ENCODE data around the gene RABGGTA. TPM values are rescaled to one million over a fixed set of nuclear protein-coding genes. Genes with fewer than 3 reads are reported as not detected.
"Not testable (repeated sequence)": the region's sequence is repeated elsewhere in the genome, so short reads cannot be mapped to it uniquely, and the experiment has no call there.

RABGGTA gene
- total RNA-seq, 1 donor from 2014 or later: 55.3 TPM

DNA sequence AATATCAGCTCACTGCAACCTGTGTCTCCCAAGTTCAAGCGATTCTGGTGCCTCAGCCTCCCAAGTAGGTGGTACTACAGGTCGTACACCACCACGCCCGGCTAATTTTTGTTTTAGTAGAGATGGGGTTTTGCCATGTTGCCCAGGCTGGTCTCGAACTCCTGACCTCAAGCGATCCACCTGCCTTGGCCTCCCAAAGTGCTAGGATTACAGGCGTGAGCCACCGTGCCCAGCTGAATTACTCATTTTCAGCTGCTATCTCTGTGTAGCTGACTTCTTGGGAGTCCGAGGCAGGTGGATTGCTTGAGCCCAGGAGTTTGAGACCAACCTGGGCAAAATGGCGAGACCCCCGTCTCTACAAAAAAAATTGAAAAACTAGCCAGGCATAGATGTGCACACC is 26.0 kb downstream of the RABGGTA start:
- intact Hi-C loops (cut with micrococcal nuclease): not testable (repeated sequence)

- intact Hi-C loops (cut with micrococcal nuclease): loop anchor here (1.0 to 5.0 kb wide), 3 partner anchors 54 to 774 kb away; partner anchors contain the start of gene NGDN
Observed at GRCh38 chr14:24243336-24243836, 28.0 kb downstream of the RABGGTA start.

DNA sequence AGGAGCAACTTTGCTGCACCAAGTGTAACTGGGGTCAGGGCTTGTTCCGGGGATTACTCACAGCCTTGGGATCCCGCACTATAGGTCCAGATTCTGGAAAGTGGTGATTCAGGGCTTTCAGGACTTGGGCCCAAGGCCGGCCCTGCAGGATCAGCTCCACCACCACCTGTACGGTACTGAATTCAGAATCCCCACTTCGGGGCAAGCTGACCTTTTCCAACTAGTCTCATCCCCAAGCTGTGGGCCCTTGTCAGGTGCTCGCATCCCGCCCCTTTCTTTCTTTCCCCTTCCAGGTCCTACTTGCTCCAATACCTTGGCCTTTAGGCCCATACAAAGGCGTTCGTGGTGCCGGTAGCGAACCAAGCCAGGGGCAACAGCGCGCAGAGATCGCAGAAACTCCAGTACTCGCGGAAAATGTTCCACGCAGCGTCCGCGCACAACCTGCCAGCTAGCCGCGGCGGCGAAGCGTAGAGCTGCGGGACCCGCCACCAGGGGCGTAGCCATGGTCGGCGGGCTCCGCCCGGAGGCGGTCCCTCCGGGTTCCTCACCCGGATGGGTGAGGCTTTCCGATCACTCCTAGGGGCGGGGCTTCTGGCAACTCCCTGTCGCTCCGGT is 29.5 kb downstream of the RABGGTA start:
- intact Hi-C loops (cut with micrococcal nuclease): loop anchor here (1.0 to 5.0 kb wide), 15 partner anchors 10 to 430 kb away; partner anchors contain the start of genes DCAF11, EMC9, GMPR2 and IPO4

- intact Hi-C loops (cut with micrococcal nuclease): loop anchor here (5.0 kb wide), 1 partner anchor 432 kb away; no protein-coding TSS in a partner anchor
Observed at GRCh38 chr14:24240110-24240918, 31.1 kb downstream of the RABGGTA start.

DNA sequence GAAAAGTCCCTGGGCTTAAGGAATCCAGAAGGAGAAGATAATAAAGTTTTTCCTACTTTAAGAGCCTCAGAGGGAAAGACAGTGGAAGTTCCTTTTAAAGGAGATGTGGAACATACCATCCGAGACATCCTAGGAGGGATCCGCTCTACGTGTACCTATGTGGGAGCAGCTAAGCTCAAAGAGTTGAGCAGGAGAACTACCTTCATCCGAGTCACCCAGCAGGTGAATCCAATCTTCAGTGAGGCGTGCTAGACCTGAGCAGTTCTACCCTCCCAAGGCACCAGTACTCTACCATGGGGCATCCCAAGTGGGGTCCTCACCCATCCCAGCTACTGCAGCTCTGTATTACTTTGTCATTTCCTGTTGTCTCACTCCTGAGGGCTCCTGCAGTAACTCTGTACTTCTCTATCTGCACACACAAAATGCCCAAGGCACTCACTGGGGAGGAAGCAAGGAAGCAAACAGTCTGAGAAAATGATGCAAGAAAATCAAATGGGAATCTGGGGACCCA is 32.8 kb downstream of the RABGGTA start:
- intact Hi-C loops (cut with micrococcal nuclease): no loop called here

GRCh38 chr14:24238123-24238522 is 33.3 kb downstream of the RABGGTA start:
- intact Hi-C loops (cut with micrococcal nuclease): no loop called here

GRCh38 chr14:24237463-24237955 is 33.9 kb downstream of the RABGGTA start:
- intact Hi-C loops (cut with micrococcal nuclease): no loop called here

DNA sequence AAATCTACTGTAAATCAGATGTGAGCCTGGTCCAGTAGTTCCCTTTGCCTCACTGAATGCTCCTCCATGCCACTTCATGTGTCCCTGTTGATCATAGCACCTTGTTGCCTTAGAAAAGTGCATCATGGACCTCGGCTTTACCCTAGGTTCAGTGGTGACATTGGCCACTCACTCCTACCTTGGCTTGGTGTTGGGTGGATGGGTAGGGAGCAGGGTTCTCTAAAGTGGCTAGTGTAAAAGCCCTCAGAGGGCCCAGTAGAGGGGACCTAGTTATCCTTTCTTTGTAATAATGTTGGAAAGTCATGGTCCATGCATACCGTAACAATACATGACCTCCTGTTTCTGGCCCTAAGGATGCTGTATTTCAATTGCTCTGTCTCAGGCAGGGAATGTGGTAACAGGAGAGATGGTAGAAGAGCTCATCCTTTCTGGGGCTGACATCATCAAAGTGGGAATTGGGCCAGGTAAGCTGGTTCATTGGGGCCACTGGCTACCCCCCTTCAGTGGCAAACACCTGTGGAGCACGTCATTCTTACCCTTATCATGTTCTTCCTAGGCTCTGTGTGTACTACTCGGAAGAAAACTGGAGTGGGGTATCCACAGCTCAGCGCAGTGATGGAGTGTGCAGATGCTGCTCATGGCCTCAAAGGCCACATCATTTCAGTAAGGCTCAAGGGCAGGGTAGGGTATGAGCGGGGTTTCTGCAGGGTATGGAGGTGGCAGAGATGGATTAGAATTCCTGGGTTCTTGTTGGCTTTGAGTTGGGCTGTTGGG is 34.5 kb downstream of the RABGGTA start:
- intact Hi-C loops (cut with micrococcal nuclease): no loop called here

GRCh38 chr14:24235804-24236688 is 35.4 kb downstream of the RABGGTA start:
- intact Hi-C loops (cut with micrococcal nuclease): no loop called here

DNA sequence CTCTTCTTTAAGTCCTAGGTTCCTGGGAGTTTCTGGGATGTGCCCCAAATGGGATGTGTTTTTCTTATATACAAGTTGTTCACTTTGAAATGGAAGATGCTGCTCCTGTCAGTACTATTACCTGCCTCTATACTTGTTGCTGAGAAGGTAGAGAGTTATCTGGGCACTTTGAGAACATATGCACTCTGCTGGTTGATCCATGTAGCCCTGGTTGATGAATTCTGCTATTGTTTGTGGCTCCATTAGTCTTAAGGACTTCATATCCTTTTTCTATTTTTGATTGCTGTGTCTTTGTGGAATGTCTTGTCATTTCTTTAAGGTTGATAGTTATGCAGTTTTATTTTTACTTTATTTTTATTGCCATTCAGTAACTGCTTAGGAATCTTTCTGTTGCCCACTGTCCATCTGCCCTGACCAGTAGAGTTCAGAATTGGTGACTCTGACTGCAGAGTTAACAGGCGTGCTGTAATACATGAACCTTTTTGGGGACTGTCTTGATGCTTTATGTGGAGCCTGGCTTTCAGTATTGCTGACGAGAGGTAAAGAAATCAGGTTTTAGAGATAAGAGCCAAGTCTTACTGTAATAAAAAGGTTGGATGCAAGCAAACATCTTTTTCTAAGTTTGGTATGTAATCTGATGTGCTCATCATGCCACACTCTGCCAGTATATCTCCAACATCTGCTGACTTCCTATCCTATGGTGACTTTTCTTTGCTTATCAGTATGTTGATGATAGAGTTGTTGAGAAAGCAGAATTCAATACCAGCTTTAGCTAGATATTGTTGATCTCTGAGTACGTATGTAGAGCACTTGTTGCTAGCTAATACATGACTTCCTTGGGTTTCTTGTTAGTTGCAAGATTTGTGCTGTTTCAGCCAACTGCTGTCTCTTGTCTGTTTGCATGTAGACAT is 37.0 kb downstream of the RABGGTA start:
- intact Hi-C loops (cut with micrococcal nuclease): no loop called here

DNA sequence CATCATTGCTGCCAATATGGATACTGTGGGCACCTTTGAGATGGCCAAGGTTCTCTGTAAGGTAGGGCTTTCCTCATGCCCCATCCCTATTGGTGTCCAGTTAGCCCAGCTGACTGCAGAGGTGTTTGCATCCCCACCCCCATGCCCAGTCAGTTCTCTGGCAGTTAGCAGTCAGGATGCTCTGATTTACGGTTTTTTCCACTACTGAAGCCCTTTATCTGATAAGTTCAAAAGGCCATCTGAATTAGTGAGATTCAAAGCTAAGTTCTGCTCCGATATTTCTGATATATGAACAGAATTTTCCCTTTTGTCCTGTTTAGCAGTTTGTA is 37.9 kb downstream of the RABGGTA start:
- intact Hi-C loops (cut with micrococcal nuclease): no loop called here

DNA sequence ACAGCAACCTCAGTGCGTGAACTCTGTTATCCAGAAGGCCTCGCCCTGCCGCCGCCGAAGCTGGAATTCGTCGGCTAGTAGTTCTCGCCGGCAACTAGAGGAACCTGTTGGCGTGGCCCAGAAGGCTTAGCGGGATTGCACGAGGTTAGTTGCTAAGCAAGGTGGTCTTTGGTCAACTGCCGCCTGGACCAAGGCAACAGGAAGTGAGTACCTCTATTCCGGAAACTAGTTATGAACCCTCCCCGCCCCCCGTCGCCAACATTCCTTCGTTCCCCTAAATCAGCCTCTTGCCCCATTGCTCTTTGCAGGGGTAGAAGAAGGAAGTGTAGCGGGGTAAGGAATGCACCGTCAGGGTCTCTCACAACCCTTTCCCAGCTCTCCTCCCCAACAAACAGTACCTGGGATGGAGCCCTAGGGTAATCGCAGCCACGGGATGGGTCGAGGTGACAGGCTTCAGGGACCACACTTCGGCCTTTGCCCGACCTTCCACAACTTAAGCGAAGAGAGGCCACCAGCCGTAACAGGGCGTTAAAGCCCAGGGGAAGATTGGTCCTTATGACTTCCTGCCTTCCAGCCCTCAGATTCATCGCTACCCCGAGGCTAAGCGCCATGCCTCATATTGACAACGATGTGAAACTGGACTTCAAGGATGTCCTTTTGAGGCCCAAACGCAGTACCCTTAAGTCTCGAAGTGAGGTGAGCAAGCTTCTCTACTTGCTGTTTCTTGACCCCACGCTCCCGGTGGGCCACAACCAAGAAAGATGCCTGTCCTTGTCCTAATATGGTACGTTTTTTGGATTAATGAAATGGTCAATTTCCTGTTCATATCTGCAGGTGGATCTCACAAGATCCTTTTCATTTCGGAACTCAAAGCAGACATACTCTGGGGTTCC is 38.5 kb downstream of the RABGGTA start, which contains the start of gene GMPR2:
TSS of gene GMPR2 (plus strand) at position 285 of the 893 bp plus-strand sequence. CDS start at position 610, 325 bp downstream.
- intact Hi-C loops (cut with micrococcal nuclease): loop anchor here (1.0 kb wide), 12 partner anchors 9 to 209 kb away; partner anchors contain the start of genes DCAF11, DHRS1, EMC9 and IPO4

GRCh38 chr14:24232121-24232644 is 39.2 kb downstream of the RABGGTA start, which contains the start of gene NEDD8:
Gene NEDD8 (minus strand): TSS chr14:24232367. CDS start chr14:24232267, 100 bp downstream.
- intact Hi-C loops (cut with micrococcal nuclease): loop anchor here (1.0 kb wide), 12 partner anchors 10 to 210 kb away; partner anchors contain the start of genes DCAF11, DHRS1, EMC9 and IPO4

DNA sequence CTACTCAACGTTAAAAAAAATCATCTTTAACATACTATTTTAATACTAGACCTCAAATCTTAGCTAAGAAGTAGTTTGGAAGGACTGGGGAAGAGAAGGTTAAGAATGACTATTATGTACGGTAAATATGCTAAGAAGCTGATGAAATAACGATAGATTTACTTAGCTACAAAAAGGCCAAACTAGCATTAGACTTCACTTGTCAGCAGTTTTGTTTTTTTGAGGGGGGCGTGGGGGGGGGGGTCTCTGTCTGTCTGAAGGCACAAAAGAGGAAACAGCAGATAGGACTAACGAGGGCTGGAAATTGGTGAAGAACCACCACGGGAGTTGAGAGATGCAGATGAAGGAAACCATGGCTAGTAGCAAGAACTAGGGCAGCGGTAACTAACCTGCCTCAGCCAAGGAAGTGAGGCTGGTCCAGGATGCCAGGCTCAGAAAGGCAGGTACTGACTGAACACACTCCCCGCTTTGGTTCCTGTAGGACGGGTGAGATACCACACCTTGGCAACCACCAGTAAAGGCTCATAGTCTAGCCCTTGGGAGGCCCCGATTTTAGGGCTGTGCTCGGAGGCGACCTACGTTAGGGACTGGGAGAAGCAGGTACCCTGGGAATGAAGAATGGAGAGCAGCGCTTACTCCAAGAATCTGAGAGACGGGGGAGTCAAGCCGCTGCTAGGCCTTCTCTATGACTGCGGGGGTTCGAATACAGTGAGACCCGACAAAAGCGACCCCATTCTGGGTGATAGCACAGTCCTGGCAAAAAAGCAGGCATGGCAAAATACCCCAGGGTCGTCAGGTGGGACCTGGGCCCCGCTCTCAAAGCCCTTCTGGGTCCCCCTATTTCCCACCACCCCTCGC is 39.9 kb downstream of the RABGGTA start:
- intact Hi-C loops (cut with micrococcal nuclease): loop anchor here (1.0 kb wide), 12 partner anchors 11 to 211 kb away; partner anchors contain the start of genes DCAF11, DHRS1, EMC9 and IPO4

- intact Hi-C loops (cut with micrococcal nuclease): no loop called here
Observed at GRCh38 chr14:24228902-24229301, 42.5 kb downstream of the RABGGTA start.

DNA sequence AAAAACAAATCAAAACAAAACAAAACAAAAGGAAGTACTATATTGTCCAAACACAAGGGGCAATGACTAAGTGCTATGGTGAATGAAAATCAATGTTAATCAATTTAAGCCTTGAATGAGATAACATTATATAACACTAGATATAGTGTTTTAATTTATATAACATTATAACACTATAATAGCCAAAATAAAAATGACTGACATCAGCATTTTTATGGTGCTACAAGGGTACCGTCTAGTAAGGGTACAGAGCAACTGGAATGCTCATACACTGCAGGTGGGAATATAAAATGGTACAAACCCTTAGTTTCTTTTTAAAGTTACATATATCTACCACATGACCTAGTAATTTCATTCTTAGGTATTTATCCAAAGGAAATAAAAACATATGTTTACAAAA is 44.9 kb downstream of the RABGGTA start:
- intact Hi-C loops (cut with micrococcal nuclease): no loop called here

Measured in T-helper 1 cell treated with Interleukin-12 subunit alpha and Interleukin-12 subunit beta and Interleukin-4 antibody, amounts not matched to agents 30 ng/mL and 1 ng/mL, for 36 hours (primary cell).